Smooth muscle cell (in vitro differentiated cells): ENCODE results near the gene ADIG. TPM values are rescaled to one million over a fixed set of nuclear protein-coding genes. Genes with fewer than 3 reads are reported as not detected.
A peak's percentile ranks its signal among the peaks of the same experiment; 100 is the strongest.

Experiments used
- DNase-seq: peaks from one replicate; lab custom pipeline; 2025; ENCODE audit not compliant: unreplicated experiment; lab: John Stamatoyannopoulos, UW
- H2AFZ ChIP-seq: fragments of 200-600 bp; sonication (generic); 2 replicates; pipeline ENCODE4 v1.6.0; 2016; ENCODE audit warnings: antibody characterized with exemption, low read depth, mild to moderate bottlenecking
- H3F3A ChIP-seq: fragments of 200-600 bp; sonication (generic); 2 replicates; pipeline ENCODE4 v1.6.0; 2017; ENCODE audit warnings: antibody characterized with exemption, low read depth
- H3K27ac ChIP-seq: fragments of 200-600 bp; sonication (generic); 2 replicates; pipeline ENCODE4 v1.5.1; 2016; ENCODE audit warnings: low read depth, mild to moderate bottlenecking
- H3K27me3 ChIP-seq: fragments of 200-600 bp; sonication (generic); 2 replicates; pipeline ENCODE4 v1.6.1; 2016; ENCODE audit warnings: low read depth, mild to moderate bottlenecking
- H3K36me3 ChIP-seq: fragments of 200-600 bp; sonication (generic); 2 replicates; pipeline ENCODE4 v1.5.1; 2016; ENCODE audit warnings: low read depth
- H3K4me1 ChIP-seq: fragments of 200-600 bp; sonication (generic); 2 replicates; pipeline ENCODE4 v1.5.1; 2016; ENCODE audit warnings: low read depth
- H3K4me2 ChIP-seq: fragments of 200-600 bp; sonication (generic); 2 replicates; pipeline ENCODE4 v1.6.0; 2016; ENCODE audit warnings: mild to moderate bottlenecking
- H3K4me3 ChIP-seq: fragments of 200-600 bp; sonication (generic); 2 replicates; pipeline ENCODE4 v1.5.1; 2016; ENCODE audit warnings: mild to moderate bottlenecking
- H3K79me2 ChIP-seq: fragments of 200-600 bp; sonication (generic); 2 replicates; pipeline ENCODE4 v1.6.0; 2016; ENCODE audit warnings: low read depth, mild to moderate bottlenecking
- H3K9ac ChIP-seq: fragments of 200-600 bp; sonication (generic); 2 replicates; pipeline ENCODE4 v1.6.0; 2016; ENCODE audit warnings: low read depth
- H3K9me3 ChIP-seq: fragments of 200-600 bp; sonication (generic); replicated peaks from 2 replicates; pipeline ENCODE4 v1.5.1; 2016; ENCODE audit warnings: low read depth
- H4K20me1 ChIP-seq: fragments of 200-600 bp; sonication (generic); 2 replicates; pipeline ENCODE4 v1.6.0; 2016; ENCODE audit warnings: low read depth
- CTCF ChIP-seq: fragments of 200-600 bp; sonication (generic); IDR thresholded peaks from 2 replicates; pipeline ENCODE4 v1.5.1; 2017; ENCODE audit warnings: borderline replicate concordance, mild to moderate bottlenecking, antibody characterized with exemption; ENCODE audit not compliant: insufficient read depth, poor library complexity, severe bottlenecking
- WGBS: methylation state at CpG from one replicate; pipeline ENCODE4 v1.1.7; 2016; ENCODE audit warnings: low lambda C conversion rate; 5-methylcytosine and 5-hydroxymethylcytosine counted together
- polyA plus RNA-seq: library from polyadenylated mRNA; unstranded; fragments of >200 nt; fragmentation: Nextera tagmentation; extraction: Ambion mirVana; gene quantifications from 2 replicates; pipeline ENCODE4 v1.2.1, GENCODE V29; 2016
- total RNA-seq: library from RNA; depleted of rRNA; stranded (reverse); fragments of >200 nt; gene quantifications from 2 replicates; pipeline ENCODE4 v1.2.3, GENCODE V29; 2014

Gene ADIG
- total and polyA plus RNA-seq, 2 experiments from 2014 or later = not detected

- Histone ChIP-seq H4K20me1 (no peaks in the 10 kb centered on the region), H3K4me2 (no peak overlapping the region), H3K9me3 (no peaks in the 10 kb centered on the region), H3K36me3 (no peaks in the 10 kb centered on the region), H3K4me1 (no peaks in the 10 kb centered on the region), H3K27ac (no peak overlapping the region), H3K4me3 (no peak overlapping the region), H3K9ac (no peak overlapping the region), H3K79me2 (no peaks in the 10 kb centered on the region), H2AFZ (no peak overlapping the region), H3F3A (no peaks in the 10 kb centered on the region), H3K27me3 (no peaks in the 10 kb centered on the region)
- DNase-seq = no peak
- 90% methylated on average over 6 of the region's 6 CpGs for WGBS
- no peak for TF ChIP-seq CTCF
These were observed 49.7 kb downstream of the ADIG start for GRCh38 chr20:38630727-38631126.

GRCh38 chr20:38631155-38632022 lies 50.4 kb downstream of the ADIG start:
- TF ChIP-seq CTCF = no peak
- H3K4me2 ChIP-seq = no peak overlapping the region
- 64% methylated on average over 5 of the region's 5 CpGs for WGBS

GRCh38 chr20:38633577-38634093 lies 52.6 kb downstream of the ADIG start:
- Histone ChIP-seq H3K27me3 (no peaks in the 10 kb centered on the region), H3K4me2 (no peak overlapping the region), H3K9ac (no peak overlapping the region), H3K4me3 (no peak overlapping the region), H3K79me2 (no peaks in the 10 kb centered on the region), H2AFZ (no peak overlapping the region), H3K36me3 (no peaks in the 10 kb centered on the region), H4K20me1 (no peaks in the 10 kb centered on the region), H3F3A (no peaks in the 10 kb centered on the region), H3K9me3 (no peaks in the 10 kb centered on the region), H3K27ac (no peak overlapping the region), H3K4me1 (no peaks in the 10 kb centered on the region)
- TF ChIP-seq CTCF = peak; percentile 80
- WGBS = 45% methylated on average over 13 of the region's 13 CpGs
- peak; percentile 2 for DNase-seq

More at GRCh38 chr20:38631155-38632022, 50.4 kb downstream of the ADIG start:
- Histone ChIP-seq H3K27ac (no peak overlapping the region), H3K9me3 (no peaks in the 10 kb centered on the region), H3K4me1 (no peaks in the 10 kb centered on the region), H4K20me1 (no peaks in the 10 kb centered on the region), H3K27me3 (no peaks in the 10 kb centered on the region), H3K4me3 (no peak overlapping the region), H3F3A (no peaks in the 10 kb centered on the region), H3K9ac (no peak overlapping the region), H3K36me3 (no peaks in the 10 kb centered on the region), H3K79me2 (no peaks in the 10 kb centered on the region), H2AFZ (no peak overlapping the region)
- no peak for DNase-seq
